K562 (cell line): ENCODE data around the gene APBA2. TPM values are rescaled to one million over a fixed set of nuclear protein-coding genes. Genes with fewer than 3 reads are reported as not detected.

ENCODE experiments used
- ATAC-seq: fragments of 200-7000 bp; cut with Tn5 transposase; 3 replicates; pipeline ENCODE4 v1.9.1; 2020; ENCODE audit warnings: moderate library complexity
- BruUV-seq: library from RNA; stranded (reverse); fragments of 400-500 nt; replicated peaks from 2 replicates; lab custom pipeline; 2021; lab: Mats Ljungman, UMichigan
- CTCF ChIA-PET: fragments of 300-600 bp; formaldehyde crosslinking; extraction: SDS; loops from one replicate; lab custom pipeline; 2021; ENCODE audit warnings: low intra/inter-chr PET ratio; lab: Yijun Ruan, JAX
- POLR2A ChIA-PET: fragments of 300-600, 350-650 bp; sonication (Branson Sonifier 250); formaldehyde crosslinking; extraction: SDS; loops from one replicate; lab custom pipeline; 2021; ENCODE audit warnings: antibody characterized with exemption, inconsistent platforms; lab: Yijun Ruan, JAX
- DNase-seq, 4 experiments: peaks; one replicate each; pipeline versions ENCODE4 v3.0.0 to v3.0.0-alpha.2; 2011 to 2018; ENCODE audit warnings: low spot score in 3 of 4, mixed read lengths in 3 of 4; ENCODE audit errors: extremely low read depth in 1 of 4
- FAIRE-seq: peaks from 2 replicates; lab custom pipeline; 2011; peaks lifted over from hg19 to GRCh38; lab: Jason Lieb, UNC
- H2AFZ ChIP-seq: 2 replicates; pipeline ENCODE4 v1.6.0; 2011; ENCODE audit warnings: low read depth, low read length, control low read depth, inconsistent platforms
- H3K27ac ChIP-seq: fragments of 200-600 bp; 3 replicates; pipeline ENCODE4 v1.8.0; 2011; ENCODE audit warnings: low read depth, mild to moderate bottlenecking, control low read depth, inconsistent platforms, low read length, moderate library complexity, mixed read lengths; ENCODE audit errors: extremely low read depth
- H3K27me3 ChIP-seq, 2 experiments: fragments of 300-600 bp in 1 of 2; 2 replicates in 1 of 2; 3 replicates in 1 of 2; pipeline versions ENCODE4 v1.6.0 to v1.8.0; 2011; ENCODE audit warnings: inconsistent platforms in 2 of 2, low read length in 2 of 2, mild to moderate bottlenecking in 1 of 2, mixed read lengths in 1 of 2, moderate library complexity in 1 of 2; ENCODE audit not compliant: control insufficient read depth in 2 of 2, insufficient read depth in 2 of 2
- H3K36me3 ChIP-seq: fragments of 300-600 bp; 3 replicates; pipeline ENCODE4 v1.8.0; 2011; ENCODE audit warnings: mild to moderate bottlenecking, low read length, inconsistent platforms; ENCODE audit not compliant: control insufficient read depth, insufficient read depth
- H3K4me1 ChIP-seq, 2 experiments: fragments of 200-600 bp in 1 of 2; replicated peaks in 1 of 2; 2 replicates in 1 of 2; 3 replicates in 1 of 2; pipeline versions ENCODE4 v1.5.1 to v1.8.0; 2011; ENCODE audit warnings: inconsistent platforms in 2 of 2, low read length in 2 of 2, mild to moderate bottlenecking in 1 of 2, mixed read lengths in 1 of 2, moderate library complexity in 1 of 2; ENCODE audit not compliant: control insufficient read depth in 2 of 2, insufficient read depth in 2 of 2
- H3K4me2 ChIP-seq: 2 replicates; pipeline ENCODE4 v1.6.1; 2011; ENCODE audit warnings: low read length, control low read depth, inconsistent platforms, mixed read lengths; ENCODE audit not compliant: insufficient read depth
- H3K4me3 ChIP-seq: fragments of 200-600 bp; sonication (generic), shearing (Covaris generic); 2 replicates; pipeline ENCODE4 v1.5.1; 2016; ENCODE audit warnings: control low read depth, inconsistent platforms
- H3K79me2 ChIP-seq: fragments of 200-600 bp; 3 replicates; pipeline ENCODE4 v1.8.0; 2011; ENCODE audit warnings: low read length, inconsistent platforms; ENCODE audit not compliant: control insufficient read depth, insufficient read depth
- H3K9ac ChIP-seq, 2 experiments: 2 replicates each; pipeline versions ENCODE4 v1.6.0 to v1.6.1; 2011; ENCODE audit warnings: low read depth in 2 of 2, low read length in 2 of 2, control low read depth in 1 of 2, inconsistent platforms in 1 of 2, mild to moderate bottlenecking in 1 of 2, mixed read lengths in 1 of 2; ENCODE audit not compliant: insufficient read depth in 1 of 2
- H3K9me1 ChIP-seq: one replicate; pipeline ENCODE4 v1.6.0; 2011; ENCODE audit warnings: inconsistent platforms, mild to moderate bottlenecking, low read length, moderate library complexity; ENCODE audit not compliant: control insufficient read depth, insufficient read depth
- H3K9me3 ChIP-seq: replicated peaks from 2 replicates; pipeline ENCODE4 v1.5.1; 2011; ENCODE audit warnings: low read depth, low read length, inconsistent platforms; ENCODE audit not compliant: control insufficient read depth, insufficient read depth
- H4K20me1 ChIP-seq: replicated peaks from 2 replicates; pipeline ENCODE4 v1.6.1; 2011; ENCODE audit warnings: low read length, inconsistent platforms, mixed read lengths; ENCODE audit not compliant: control insufficient read depth, insufficient read depth
- FOXJ2 ChIP-seq: fragments of 200-800 bp; sonication (Bioruptor generic); IDR thresholded peaks from 2 replicates; pipeline ENCODE4 v1.6.1; 2016; ENCODE audit warnings: missing genetic modification characterization, missing compliant biosample characterization
- HBP1 ChIP-seq: fragments of 450-650 bp; formaldehyde crosslinking; IDR thresholded peaks from 2 replicates; pipeline ENCODE4 v1.4.0; 2022; ENCODE audit warnings: missing genetic modification characterization
- NCOR1 ChIP-seq: fragments of 450-650 bp; IDR thresholded peaks from 2 replicates; pipeline ENCODE4 v1.6.1; 2016; ENCODE audit warnings: mild to moderate bottlenecking, moderate library complexity
- TEAD4 ChIP-seq, 2 experiments: sonication (generic) in 1 of 2; formaldehyde crosslinking in 1 of 2; IDR thresholded peaks; 2 replicates each; pipeline versions ENCODE4 v1.6.1 to v1.8.0; 2012 to 2022; ENCODE audit warnings: borderline replicate concordance in 1 of 2, inconsistent platforms in 1 of 2, low read length in 1 of 2, mild to moderate bottlenecking in 1 of 2, missing genetic modification reagents in 1 of 2
- ZC3H11A ChIP-seq: IDR thresholded peaks from 2 replicates; pipeline ENCODE4 v1.6.1; 2012; ENCODE audit warnings: low read depth, low read length, improper control_type of control experiment
- ZFP1 ChIP-seq: fragments of 450-650 bp; formaldehyde crosslinking; IDR thresholded peaks from 2 replicates; pipeline ENCODE4 v1.4.0; 2020; ENCODE audit warnings: mild to moderate bottlenecking, mixed read lengths
- WGBS: fragments of 100-300 bp; shearing (Covaris generic); methylation state at CpG from one replicate; pipeline ENCODE4 v1.1.6; 2016; ENCODE audit warnings: low coverage, mixed read lengths; ENCODE audit not compliant: insufficient coverage; ENCODE audit errors: missing lambda C conversion rate; 5-methylcytosine and 5-hydroxymethylcytosine counted together
- in situ Hi-C: fragments of 300-500 bp; cut with MboI; formaldehyde crosslinking; loops from 4 replicates; pipeline ENCODE4 v1.15.0; 2018; ENCODE audit warnings: inconsistent platforms, mixed read lengths
- intact Hi-C: fragments of 100-400 bp; cut with micrococcal nuclease; formaldehyde crosslinking; loops from 2 replicates; pipeline ENCODE4 v1.14.2; 2022
- polyA plus RNA-seq, 8 experiments: library from polyadenylated mRNA; depleted of rRNA in 4 of 8; stranded (reverse) in 5 of 8; unstranded in 3 of 8; fragments of >200 nt; fragmentation: Nextera tagmentation in 2 of 8; fragmentation: Illumina TruSeq in 1 of 8; extraction: Ambion mirVana in 2 of 8; extraction: Trizol in 1 of 8; gene quantifications; 2 replicates each; pipeline versions ENCODE4 v1.2.1 to v1.2.3, GENCODE V29; 2011 to 2014; ENCODE audit warnings: inconsistent platforms in 1 of 8, missing spikeins in 1 of 8
- total RNA-seq, 7 experiments: library from RNA; depleted of rRNA in 6 of 7; stranded (reverse); fragments of >200 nt in 6 of 7; fragmentation: Illumina TruSeq in 2 of 7; extraction: Trizol in 2 of 7; gene quantifications; 2 replicates each; pipeline versions ENCODE4 v1.2.1 to v1.2.3, GENCODE V29; 2011 to 2021; ENCODE audit warnings: low replicate concordance in 1 of 7
- TF ChIP-seq, protein P1 (sequence below): sonication (generic); formaldehyde crosslinking; IDR thresholded peaks from 2 replicates; pipeline ENCODE4 v1.8.1; 2023; ENCODE audit warnings: mild to moderate bottlenecking, missing genetic modification reagents
- TF ChIP-seq, protein P2 (sequence below), 2 experiments: IDR thresholded peaks in 1 of 2; conservative IDR thresholded peaks in 1 of 2; 2 replicates each; pipeline ENCODE4 v1.6.1; 2016; ENCODE audit warnings: low read depth in 2 of 2, mild to moderate bottlenecking in 1 of 2, missing compliant biosample characterization in 1 of 2, missing genetic modification characterization in 1 of 2, moderate library complexity in 1 of 2
- TF ChIP-seq, protein P3 (sequence below): fragments of 450-650 bp; formaldehyde crosslinking; IDR thresholded peaks from 2 replicates; pipeline ENCODE4 v1.4.0; 2020; ENCODE audit warnings: mild to moderate bottlenecking
- TF ChIP-seq, protein P4 (sequence below): IDR thresholded peaks from 2 replicates; pipeline ENCODE4 v1.6.1; 2012; ENCODE audit warnings: low read depth, low read length, improper control_type of control experiment, borderline replicate concordance

The APBA2 gene
- total and polyA plus RNA-seq, 9 of the 15 experiments (the other 6 are each of a cell fraction or from before 2014, with no cell fraction given) = 0.24 to 40.9 (median 25.2) TPM

DNA sequence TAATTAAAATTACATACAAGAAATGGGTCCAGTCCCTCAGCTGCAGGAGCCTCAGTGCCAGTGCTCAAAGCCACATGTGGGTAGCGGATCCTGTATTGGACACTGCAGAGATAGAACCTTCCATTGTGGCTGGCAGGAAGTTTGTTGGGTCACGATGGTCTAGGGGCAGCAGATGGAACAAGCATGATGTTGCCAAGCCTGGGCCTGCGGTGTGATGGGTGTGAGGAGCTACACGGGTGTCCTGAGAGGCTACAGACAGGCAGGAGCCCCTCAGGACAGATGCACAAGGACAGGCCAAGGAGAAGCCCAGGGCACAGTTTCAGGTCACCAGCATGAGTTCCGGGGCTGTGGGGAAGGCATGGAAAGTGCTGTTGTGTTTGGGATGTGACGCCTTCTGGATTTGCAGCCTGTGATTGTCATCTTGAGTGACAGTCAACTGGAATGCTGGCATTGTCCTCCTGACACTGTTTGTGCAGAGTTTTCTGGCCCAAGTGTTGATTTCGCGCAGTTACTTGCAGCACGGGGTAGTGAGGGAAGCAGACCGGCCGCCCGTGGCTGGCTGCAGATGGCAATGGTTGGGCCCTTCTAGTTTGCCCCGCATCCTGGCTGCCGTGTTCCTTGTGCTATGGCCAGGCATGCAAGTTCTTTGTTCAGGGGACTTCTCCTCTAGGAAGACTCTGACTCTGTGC is 206.7 kb downstream of the APBA2 start:
- peaks cover 3% of the 10 kb centered on the region; the same call in 1 of the 3 replicates for H3K36me3 ChIP-seq
- TF ChIP-seq ZC3H11A (no peak), FOXJ2 (tag) (no peak), ZFP1 (CRISPR knock-in tag) (no peak), HBP1 (CRISPR knock-in tag) (no peak), NCOR1 (no peak), TEAD4 (IDR thresholded peaks at IDR 0.05; ENCODE audit: low read length) (no peak), TEAD4 (CRISPR knock-in tag; IDR thresholded peaks at IDR 0.05; ENCODE audit: borderline replicate concordance) (no peak)
- TF ChIP-seq, protein P1, sequence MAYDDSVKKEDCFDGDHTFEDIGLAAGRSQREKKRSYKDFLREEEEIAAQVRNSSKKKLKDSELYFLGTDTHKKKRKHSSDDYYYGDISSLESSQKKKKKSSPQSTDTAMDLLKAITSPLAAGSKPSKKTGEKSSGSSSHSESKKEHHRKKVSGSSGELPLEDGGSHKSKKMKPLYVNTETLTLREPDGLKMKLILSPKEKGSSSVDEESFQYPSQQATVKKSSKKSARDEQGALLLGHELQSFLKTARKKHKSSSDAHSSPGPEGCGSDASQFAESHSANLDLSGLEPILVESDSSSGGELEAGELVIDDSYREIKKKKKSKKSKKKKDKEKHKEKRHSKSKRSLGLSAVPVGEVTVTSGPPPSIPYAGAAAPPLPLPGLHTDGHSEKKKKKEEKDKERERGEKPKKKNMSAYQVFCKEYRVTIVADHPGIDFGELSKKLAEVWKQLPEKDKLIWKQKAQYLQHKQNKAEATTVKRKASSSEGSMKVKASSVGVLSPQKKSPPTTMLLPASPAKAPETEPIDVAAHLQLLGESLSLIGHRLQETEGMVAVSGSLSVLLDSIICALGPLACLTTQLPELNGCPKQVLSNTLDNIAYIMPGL (CRISPR knock-in tag) = no peak
- TF ChIP-seq, protein P2, sequence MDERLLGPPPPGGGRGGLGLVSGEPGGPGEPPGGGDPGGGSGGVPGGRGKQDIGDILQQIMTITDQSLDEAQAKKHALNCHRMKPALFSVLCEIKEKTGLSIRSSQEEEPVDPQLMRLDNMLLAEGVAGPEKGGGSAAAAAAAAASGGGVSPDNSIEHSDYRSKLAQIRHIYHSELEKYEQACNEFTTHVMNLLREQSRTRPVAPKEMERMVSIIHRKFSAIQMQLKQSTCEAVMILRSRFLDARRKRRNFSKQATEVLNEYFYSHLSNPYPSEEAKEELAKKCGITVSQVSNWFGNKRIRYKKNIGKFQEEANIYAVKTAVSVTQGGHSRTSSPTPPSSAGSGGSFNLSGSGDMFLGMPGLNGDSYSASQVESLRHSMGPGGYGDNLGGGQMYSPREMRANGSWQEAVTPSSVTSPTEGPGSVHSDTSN (CRISPR knock-in tag; IDR thresholded peaks at IDR 0.05; ENCODE audit: low read depth) = no peak
- TF ChIP-seq, protein P2 (tag; conservative IDR thresholded peaks at IDR 0.05; ENCODE audit: low read depth) = no peak
- TF ChIP-seq, protein P3, sequence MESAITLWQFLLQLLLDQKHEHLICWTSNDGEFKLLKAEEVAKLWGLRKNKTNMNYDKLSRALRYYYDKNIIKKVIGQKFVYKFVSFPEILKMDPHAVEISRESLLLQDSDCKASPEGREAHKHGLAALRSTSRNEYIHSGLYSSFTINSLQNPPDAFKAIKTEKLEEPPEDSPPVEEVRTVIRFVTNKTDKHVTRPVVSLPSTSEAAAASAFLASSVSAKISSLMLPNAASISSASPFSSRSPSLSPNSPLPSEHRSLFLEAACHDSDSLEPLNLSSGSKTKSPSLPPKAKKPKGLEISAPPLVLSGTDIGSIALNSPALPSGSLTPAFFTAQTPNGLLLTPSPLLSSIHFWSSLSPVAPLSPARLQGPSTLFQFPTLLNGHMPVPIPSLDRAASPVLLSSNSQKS (CRISPR knock-in tag) = no peak
- TF ChIP-seq, protein P4, sequence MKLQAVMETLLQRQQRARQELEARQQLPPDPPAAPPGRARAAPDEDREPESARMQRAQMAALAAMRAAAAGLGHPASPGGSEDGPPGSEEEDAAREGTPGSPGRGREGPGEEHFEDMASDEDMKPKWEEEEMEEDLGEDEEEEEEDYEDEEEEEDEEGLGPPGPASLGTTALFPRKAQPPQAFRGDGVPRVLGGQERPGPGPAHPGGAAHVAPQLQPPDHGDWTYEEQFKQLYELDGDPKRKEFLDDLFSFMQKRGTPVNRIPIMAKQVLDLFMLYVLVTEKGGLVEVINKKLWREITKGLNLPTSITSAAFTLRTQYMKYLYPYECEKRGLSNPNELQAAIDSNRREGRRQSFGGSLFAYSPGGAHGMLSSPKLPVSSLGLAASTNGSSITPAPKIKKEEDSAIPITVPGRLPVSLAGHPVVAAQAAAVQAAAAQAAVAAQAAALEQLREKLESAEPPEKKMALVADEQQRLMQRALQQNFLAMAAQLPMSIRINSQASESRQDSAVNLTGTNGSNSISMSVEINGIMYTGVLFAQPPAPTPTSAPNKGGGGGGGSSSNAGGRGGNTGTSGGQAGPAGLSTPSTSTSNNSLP = no peak
- ChIA-PET POLR2A (interaction anchor here (1.8 kb wide), 1 partner anchor 10 kb away, joined by 5 read pairs; no protein-coding TSS in a partner anchor), CTCF (no interaction called here)
- 91% methylated on average over 14 of the region's 14 CpGs for whole genome bisulfite sequencing
- no peaks in the 10 kb centered on the region for H3K79me2 ChIP-seq
- DNase-seq (no peak), FAIRE-seq (no peak), ATAC-seq (no peak)
- no peak overlapping the region for H3K4me3 ChIP-seq
- in situ Hi-C loops = no loop called here
- H3K9me3 ChIP-seq = no peaks in the 10 kb centered on the region
- no peaks in the 10 kb centered on the region for H3K27me3 ChIP-seq
- BruUV-seq = no TSS peak
- no peak overlapping the region for H3K27ac ChIP-seq
- H3K4me1 ChIP-seq = peaks cover 0 to 13% of the 10 kb centered on the region in 2 experiments; a peak in 2 of 5 replicates
- no peaks in the 10 kb centered on the region for H3K9me1 ChIP-seq
- intact Hi-C loops = no loop called here
- H3K4me2 ChIP-seq = no peak overlapping the region
- peaks cover 13% of the 10 kb centered on the region; the same call in 1 of the 2 replicates for H4K20me1 ChIP-seq
- no peak overlapping the region for H3K9ac ChIP-seq
- no peak overlapping the region for H2AFZ ChIP-seq
